ENCODE data around the gene IGHMBP2.

Gene IGHMBP2

DNA sequence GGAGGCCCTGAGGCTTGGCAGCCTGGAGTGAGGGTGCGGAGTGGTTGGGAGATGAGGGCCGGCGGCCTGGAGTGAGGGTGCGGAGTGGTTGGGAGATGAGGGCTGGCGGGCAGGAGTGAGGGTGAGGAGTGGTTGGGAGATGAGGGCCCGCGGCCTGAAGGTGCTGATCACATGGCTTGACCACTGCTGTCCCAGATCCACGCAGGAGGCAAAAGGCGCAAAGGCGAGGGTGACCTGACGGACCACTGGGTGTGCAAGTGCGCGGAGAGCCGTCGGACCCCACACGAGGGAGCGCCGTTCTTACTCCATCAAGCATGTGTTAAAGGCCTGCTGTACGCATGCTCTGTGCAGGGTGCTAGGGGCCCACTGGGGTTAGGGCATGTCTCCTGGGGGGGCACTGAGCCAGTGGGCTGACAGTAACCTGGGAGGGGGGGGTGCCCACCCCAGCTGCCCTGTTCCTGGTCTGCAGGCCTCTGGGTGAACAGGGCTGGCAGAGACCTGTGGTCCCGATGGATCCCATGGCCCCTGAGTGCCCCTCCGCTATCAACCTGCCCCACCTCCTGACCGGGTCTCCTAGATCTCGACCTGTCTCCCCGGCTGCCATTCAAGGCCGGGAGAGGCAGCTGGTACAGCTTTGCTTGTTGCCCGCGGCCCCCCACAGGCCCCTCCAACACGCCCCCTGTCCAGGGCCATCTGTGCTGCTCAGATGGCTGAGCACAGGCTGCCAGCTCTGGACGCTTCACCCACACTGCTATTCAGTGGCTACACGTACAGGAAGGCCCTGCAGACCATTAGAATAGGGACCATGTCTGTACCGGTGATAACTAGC, 56.0 kb downstream of the IGHMBP2 start:
- in situ Hi-C loops (cut with MboI; ENCODE audit: low pct_unique_long_range_greater_than_20kb, low sequenced_read_pairs, unreplicated experiment), result no loop called here

DNA sequence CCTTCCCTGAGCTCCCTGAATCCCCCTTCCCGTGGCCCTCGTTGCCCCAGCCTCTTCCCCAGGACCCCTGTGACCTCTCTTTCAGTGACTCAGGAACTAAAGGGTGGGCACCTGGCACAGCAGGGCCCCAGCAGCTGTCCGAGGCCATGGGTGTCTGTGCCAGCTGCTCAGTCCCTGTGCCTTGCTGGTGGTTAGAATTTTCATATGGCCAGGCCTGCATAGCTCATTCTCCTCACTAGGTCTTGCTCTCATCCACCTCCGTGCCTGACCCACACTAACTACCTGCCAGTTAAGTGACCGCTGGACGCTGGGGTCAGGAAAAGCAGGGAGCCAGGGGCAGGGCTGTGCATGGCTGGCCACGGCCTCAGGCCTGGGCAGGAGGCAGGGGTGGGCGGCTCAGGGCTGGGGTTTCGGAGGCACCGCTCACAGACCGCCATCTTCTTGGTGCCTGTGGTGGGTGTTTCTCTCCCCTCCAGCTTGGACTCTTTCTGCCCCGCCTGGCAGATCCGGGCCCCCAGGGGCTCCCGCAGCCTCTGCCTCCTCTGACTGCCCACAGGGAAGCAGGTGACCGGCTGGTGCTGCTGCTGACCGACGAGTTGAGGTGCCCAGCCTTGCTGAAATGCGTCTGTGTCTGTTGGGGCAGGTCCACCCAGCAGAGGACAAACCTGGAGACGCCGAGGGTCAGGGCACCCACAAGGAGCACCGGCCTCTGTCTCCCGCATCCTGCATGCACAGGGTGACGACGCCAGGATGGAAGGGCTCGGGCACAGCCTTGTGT, 56.8 kb downstream of the IGHMBP2 start:
- no peak for DNase-seq (ENCODE audit: low spot score)
- in situ Hi-C loops (cut with MboI; ENCODE audit: low pct_unique_long_range_greater_than_20kb, low sequenced_read_pairs, unreplicated experiment), result no loop called here
- TF ChIP-seq, protein P1, sequence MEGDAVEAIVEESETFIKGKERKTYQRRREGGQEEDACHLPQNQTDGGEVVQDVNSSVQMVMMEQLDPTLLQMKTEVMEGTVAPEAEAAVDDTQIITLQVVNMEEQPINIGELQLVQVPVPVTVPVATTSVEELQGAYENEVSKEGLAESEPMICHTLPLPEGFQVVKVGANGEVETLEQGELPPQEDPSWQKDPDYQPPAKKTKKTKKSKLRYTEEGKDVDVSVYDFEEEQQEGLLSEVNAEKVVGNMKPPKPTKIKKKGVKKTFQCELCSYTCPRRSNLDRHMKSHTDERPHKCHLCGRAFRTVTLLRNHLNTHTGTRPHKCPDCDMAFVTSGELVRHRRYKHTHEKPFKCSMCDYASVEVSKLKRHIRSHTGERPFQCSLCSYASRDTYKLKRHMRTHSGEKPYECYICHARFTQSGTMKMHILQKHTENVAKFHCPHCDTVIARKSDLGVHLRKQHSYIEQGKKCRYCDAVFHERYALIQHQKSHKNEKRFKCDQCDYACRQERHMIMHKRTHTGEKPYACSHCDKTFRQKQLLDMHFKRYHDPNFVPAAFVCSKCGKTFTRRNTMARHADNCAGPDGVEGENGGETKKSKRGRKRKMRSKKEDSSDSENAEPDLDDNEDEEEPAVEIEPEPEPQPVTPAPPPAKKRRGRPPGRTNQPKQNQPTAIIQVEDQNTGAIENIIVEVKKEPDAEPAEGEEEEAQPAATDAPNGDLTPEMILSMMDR (IDR thresholded peaks at IDR 0.05; ENCODE audit: extremely low read depth, insufficient read depth, missing control alignments), result no peak

More for the DNA sequence above, 56.0 kb downstream of the IGHMBP2 start:
- TF ChIP-seq, protein P1 (IDR thresholded peaks at IDR 0.05; ENCODE audit: extremely low read depth, insufficient read depth, missing control alignments), result no peak
- DNase-seq (ENCODE audit: low spot score), result no peak

DNA sequence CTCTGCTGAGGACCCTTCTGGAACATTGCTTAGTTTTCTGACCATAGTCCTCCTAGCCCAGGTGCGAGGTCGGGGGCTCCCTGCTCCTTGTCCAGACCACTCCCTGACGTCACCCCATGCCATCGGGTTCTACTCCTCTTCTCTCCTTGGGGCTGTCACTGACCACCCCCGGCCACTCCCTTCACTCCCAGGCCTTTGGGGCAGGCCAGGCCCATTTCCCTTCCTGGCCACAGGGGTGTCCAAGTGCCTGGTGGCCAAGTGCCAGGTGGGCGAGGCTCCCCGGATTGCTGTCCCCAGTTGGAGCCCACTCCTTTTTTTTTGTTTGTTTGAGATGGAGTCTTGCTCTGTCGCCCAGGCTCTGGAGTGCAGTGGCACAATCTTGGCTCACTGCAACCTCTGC, 57.6 kb downstream of the IGHMBP2 start:
- DNase-seq (ENCODE audit: low spot score), result no peak
- TF ChIP-seq, protein P1 (IDR thresholded peaks at IDR 0.05; ENCODE audit: extremely low read depth, insufficient read depth, missing control alignments), result no peak
- in situ Hi-C loops (cut with MboI; ENCODE audit: low pct_unique_long_range_greater_than_20kb, low sequenced_read_pairs, unreplicated experiment), result no loop called here

DNA sequence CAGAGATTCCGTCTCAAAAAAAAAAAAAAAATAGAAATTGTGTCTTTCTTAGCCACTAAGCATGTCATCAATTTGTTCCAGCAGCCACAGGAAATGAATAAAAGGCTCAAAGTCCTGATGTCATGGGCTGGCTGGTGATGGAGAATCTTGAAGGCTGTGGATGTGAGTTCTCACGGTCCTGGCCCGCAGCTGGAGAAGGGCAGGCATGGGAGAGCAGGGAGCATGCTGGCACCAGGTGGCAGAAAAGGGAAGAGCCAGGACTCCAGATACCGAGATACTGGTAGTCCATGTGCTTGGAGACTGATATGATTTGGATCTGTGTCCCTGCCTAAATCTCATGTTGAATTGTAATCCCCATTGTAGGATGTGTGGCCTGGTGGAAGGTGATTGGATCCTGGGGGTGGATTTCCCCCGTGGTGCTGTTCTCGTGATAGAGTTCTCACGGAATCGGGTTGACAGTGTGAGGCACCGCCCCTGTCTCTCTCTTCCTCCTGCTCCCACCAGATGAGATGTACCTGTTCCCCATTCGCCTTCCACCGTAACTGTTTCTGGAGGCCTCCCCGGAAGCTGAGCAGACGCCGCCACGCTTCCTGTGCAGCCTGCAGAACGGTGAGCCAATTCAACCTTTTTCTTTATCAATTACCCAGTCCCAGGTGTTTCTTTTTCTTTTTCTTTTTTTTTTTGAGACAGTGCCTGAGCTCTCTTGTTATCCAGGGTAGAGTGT, 59.0 kb downstream of the IGHMBP2 start:
- no peak for DNase-seq (ENCODE audit: low spot score)
- TF ChIP-seq, protein P1 (IDR thresholded peaks at IDR 0.05; ENCODE audit: extremely low read depth, insufficient read depth, missing control alignments), result no peak
- in situ Hi-C loops (cut with MboI; ENCODE audit: low pct_unique_long_range_greater_than_20kb, low sequenced_read_pairs, unreplicated experiment), result no loop called here

DNA sequence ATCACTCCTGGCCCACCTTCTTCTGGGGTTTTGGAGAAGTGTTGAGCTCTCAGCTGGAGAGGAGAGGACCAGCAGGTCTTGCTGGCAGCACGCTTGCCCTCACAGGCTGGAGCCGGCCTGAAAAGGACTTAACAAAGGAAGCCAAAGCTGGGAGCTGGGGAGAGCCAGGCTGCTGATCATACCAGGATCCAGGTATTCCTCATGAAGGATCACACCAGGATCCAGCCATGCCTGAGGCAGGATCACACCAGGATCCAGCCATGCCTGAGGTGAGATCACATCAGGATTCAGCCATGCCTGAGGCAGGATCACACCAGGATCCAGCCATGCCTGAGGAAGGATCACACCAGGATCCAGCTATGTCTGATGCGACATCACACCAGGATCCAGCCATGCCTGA, 60.1 kb downstream of the IGHMBP2 start:
- DNase-seq (ENCODE audit: low spot score), result no peak
- in situ Hi-C loops (cut with MboI; ENCODE audit: low pct_unique_long_range_greater_than_20kb, low sequenced_read_pairs, unreplicated experiment), result no loop called here
- TF ChIP-seq, protein P1 (IDR thresholded peaks at IDR 0.05; ENCODE audit: extremely low read depth, insufficient read depth, missing control alignments), result no peak
